Umbilical cord (tissue), 2 donors: ENCODE data around the gene AMN. TPM values are rescaled to one million over a fixed set of nuclear protein-coding genes. Genes with fewer than 3 reads are reported as not detected.
"Not testable (repeated sequence)": the region's sequence is repeated elsewhere in the genome, so short reads cannot be mapped to it uniquely, and the experiment has no call there.

Experiments used
- DNase-seq: peaks from one replicate; pipeline ENCODE4 v3.0.0-alpha.2; 2015; ENCODE audit warnings: low spot score
- total RNA-seq: library from RNA; depleted of rRNA; stranded (reverse); fragments of >200 nt; gene quantifications from one replicate; pipeline ENCODE4 v1.2.3, GENCODE V29; 2014; ENCODE audit warnings: low replicate concordance; ENCODE audit not compliant: insufficient read depth

The AMN gene
- total RNA-seq: not detected

GRCh38 chr14:102922490-102923200, at the start of gene AMN:
AMN (plus strand) TSS chr14:102922663; CDS start chr14:102922689, 26 bp downstream.
- no peak for DNase-seq

- no peak for DNase-seq
Observed at GRCh38 chr14:102873131-102873530, 49.3 kb upstream of the AMN start.

GRCh38 chr14:102873546-102874061, 48.9 kb upstream of the AMN start:
- no peak for DNase-seq

- no peak for DNase-seq
Observed at GRCh38 chr14:102875652-102876051, 46.8 kb upstream of the AMN start.

GRCh38 chr14:102877511-102877910, 45.0 kb upstream of the AMN start:
- not testable (repeated sequence) for DNase-seq

DNA sequence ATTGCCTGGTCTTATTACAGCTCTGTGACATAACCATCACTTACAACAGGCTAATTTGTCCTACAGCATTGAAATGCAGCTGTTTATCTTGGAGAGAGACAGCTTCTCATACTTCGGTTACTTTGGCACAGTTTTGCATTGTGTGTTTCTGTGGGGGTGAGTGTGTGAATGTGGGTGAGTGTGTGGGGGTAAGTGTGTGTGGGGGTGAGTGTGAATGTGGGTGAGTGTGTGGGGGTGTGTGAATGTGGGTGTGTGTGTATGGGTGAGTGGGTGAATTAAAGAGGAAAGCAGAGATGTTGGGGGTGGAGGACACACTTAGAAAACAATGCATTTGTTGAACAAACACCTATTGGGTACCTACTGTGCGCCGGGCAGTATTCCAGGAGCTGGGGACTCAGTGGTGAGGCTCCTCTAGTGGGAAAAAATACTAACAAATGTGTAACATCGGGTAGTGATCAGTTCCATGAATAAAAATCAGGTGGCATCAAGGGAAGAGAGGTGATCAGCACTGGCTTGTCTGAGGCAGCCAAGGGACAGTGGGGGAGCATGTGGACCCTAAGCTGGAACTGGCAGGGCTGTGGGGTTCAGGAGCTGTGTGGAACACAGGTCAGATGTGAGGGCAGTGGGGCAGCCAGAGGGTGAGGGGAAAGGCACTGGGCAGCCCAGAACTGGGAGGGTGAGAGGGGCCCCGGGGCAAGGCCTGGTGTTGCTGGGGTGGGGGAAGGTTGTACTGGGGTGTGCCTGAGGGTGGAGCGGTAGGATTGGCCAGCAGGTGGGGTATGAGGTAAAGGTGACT, 44.1 kb upstream of the AMN start:
- no peak for DNase-seq

DNA sequence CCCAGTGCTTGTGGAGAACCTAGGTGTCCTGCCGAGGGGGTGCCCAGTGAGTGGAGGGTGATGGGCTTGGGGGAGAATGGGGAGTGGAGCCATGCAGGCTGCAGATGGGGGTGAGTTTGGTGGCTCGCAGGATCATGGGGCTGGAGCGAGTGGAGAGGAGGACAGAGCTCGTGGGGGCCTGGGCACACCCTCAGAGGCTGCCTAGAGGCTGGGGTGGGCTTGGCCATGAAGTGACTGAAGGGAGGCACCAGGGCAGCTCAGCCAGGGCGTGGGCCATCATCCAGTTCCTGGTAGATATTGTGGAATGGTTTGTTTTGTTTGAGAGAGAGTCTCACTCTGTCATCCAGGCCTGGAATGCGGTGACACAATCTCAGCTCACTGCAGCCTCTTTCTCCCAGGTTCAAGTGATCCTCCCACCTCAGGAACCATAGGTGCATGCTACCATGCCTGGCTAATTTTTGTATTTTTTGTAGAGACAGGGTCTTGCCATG, 43.4 kb upstream of the AMN start:
- DNase-seq: no peak

GRCh38 chr14:102882226-102882906, 40.1 kb upstream of the AMN start:
- no peak for DNase-seq

- DNase-seq: no peak
Observed at GRCh38 chr14:102883089-102883541, 39.3 kb upstream of the AMN start.

DNA sequence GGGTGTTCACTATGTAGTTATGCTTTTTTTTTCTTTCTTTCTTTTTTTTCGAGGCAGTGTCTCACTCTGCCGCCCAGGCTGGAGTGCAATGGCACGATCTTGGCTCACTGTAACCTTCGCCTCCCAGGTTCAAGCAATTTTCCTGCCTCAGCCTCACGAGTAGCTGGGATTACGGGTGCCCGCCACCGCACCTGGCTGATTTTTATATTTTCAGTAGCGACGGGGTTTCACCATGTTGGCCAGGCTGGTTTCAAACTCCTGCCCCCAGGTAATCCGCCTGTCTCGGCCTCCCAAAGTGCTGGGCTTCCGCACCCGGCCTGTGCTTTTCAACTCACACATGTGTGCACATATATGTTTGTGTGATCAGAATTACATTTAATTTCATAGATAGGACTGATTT, 38.9 kb upstream of the AMN start:
- DNase-seq: no peak

DNA sequence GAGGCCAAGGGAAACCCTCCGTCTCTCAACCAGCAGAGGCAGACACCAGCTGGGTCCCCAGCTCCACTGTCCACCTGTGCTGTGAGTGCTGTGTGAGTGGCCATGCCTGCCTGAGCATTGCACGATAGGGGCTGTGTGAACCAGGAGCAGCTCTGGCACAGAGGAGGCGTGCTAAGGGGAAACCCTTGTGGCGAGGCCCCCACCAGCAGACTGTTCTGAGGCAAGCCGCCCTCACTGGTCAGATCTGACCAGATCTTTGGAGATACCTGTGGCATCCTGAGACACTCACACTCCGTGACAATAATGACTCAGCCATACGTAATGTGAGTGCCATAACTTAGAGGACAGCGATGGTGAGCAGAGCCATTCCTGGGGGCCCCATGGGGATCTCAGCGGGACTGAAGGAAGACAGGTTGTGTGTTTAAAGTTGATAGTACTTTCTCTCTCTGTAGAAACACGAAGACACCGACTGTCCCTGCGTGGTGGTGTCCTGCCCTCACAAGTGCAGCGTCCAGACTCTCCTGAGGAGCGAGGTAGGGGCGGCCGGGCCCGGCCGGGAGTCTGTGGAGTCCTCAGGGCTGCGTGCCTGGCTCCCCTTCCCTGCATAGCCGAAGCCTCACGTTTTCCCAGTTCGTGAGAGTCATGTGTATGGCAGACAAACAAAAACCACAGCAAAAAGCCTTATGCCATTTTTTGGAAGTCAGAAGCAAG, 36.6 kb upstream of the AMN start:
- DNase-seq: no peak

DNA sequence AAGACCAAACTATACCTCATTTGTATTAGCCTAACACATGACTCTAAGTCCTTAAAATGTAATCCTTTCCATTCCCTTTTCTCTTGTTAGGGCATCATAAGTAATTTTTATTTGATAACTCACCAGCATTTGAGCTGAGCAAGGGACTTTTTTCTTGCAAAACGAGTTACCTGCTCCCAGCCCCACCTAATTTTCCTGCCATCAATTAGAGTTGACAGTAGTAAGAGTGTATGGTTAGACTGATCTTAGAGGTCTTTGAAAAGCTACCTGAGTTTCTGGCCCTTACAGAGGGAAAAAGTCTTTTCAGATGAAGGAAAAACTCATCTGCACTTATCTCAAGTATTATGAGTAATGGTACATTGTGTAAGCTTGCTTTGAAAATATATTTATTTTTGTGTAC, 33.7 kb upstream of the AMN start:
- DNase-seq: peak; percentile 21

DNA sequence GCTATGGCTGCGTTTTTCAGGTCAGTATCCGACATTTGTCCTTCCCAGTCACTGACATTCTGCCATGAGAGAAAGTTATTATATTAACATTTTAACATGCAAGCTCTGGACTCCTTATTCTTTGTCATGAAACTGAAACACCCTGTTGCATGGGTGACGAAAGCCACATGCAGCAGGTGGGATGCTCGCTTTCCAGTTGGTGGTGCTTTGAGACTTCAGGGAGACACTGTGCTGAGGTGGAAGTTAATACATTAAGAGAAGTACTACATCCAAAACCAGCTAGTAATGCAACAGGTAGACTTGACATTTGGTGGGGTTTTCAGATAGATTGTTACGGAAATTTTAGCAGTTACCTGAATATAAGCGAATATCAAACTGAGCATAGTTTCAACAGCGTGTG, 32.8 kb upstream of the AMN start:
- no peak for DNase-seq

GRCh38 chr14:102891111-102891510, 31.4 kb upstream of the AMN start:
- no peak for DNase-seq

- peak; percentile 13 for DNase-seq
Observed at GRCh38 chr14:102891556-102891955, 30.9 kb upstream of the AMN start.

DNA sequence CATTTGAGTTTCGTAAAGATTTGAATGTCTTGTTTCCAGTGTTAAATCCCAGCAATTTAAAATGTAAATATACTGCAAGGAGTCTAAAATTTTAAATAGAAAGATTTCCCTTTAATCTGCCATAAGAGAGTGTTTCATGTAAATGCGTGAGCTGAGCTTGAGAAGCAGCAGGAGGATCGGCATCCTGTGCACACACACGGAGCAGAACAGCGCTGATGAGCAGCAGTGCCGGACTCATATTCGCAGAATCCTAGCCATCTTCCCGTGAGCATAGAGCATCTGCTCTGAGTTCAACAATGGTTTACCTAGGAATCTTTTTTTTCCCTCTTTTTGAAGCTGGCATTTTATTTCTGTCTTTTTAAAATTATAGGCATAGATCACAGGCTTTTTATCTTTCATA, 29.8 kb upstream of the AMN start:
- DNase-seq: no peak

DNA sequence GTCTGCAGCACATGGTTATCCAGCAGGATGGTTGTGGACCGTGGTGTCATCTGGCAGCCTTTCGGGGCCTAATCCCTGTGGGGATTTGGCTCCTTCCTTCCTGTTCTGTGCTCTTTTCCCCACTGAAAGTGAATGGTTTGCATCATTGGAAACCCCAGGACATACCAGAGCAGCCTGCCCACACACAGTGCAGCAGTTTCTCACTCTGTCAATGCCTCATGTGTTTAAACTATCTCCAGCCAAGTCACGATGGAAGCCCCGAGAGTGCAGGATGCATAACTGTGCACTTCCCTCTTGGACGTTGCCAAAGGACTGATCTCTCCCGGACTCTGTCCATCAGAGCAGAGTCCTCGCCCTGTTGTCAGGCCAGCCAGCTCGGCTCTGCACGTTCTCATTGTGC, 29.0 kb upstream of the AMN start:
- peak; percentile 63 for DNase-seq

DNA sequence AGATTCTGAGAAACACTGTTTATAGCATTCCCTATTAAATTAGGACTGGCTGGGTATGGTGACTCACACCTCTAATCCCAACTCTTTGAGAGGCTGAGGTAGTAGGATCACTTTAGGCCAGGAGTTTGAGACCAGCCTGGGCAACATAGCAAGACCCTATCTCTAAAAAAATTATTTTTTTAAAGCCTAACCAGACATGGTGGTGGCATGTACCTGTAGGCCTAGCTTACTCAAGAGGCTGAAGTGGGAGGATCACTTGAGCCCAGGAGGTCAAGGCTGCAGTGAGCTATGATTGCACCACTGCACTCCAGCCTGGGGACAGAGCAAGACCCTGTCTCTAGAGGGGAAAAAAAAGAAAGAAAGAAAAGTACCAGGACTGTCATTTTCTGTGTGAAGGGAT, 25.7 kb upstream of the AMN start:
- not testable (repeated sequence) for DNase-seq

DNA sequence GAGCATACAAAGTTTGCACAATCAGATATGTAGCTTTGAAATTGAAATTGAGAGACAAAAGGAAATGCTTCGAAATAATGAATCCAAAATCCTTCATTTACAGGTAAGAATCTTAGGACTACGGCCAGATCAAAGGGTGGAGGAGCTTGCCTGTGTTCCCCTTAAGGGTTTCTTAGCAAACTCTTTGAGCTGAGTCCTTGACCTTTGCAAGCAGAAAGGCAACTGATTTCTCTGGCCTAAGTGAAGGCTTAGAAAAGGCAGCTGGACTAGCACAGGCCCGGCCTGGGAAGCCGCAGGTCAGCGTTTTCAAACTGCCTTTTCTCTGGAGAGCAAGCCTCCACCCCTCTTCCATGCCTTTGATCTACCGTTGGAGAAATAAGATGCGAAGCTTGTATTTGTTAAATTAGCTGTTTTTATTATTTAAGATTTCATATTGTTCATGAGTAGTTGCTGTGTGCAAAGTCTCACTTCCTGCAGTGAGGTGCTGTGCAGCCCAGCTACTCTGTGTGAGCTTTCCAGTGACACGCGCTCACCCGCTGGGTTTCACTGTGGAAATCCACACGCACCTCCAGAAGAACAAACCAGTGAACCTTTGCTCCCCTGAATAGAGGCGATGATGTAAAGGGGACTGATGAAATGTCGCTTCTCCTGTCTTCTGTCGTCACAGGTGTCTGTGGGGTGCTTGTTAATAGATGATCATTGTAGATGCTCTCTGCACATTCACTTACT, 25.0 kb upstream of the AMN start:
- no peak for DNase-seq

DNA sequence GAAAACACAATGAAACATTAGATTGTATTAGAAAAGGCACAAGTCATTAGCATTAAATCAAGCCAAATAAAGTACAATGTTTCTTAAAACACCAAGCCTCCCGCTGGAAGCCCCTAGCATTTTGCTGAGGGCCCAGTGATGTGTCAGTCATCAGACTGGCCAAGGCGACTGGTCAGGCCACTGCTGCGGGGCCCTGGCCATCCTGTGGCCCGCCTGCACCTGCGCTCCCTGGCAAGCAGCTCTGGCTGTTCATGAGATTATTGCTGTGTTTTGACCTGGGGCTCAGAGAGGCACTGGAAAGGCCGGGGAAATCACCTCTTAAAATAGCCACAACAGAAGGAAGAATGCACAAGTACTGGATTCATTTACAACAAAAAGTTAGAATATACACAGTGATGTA, 24.2 kb upstream of the AMN start:
- DNase-seq: no peak
